Sigmoid colon (tissue), 7 donors: ENCODE results near the gene FSD1. TPM values are rescaled to one million over a fixed set of nuclear protein-coding genes. Genes with fewer than 3 reads are reported as not detected.

Source experiments
- DNase-seq: peaks from one replicate; pipeline ENCODE4 v3.0.0-alpha.2; 2019
- H3K27ac ChIP-seq, 4 donors: fragments of 200-600 bp; sonication (generic); one replicate each; pipeline ENCODE4 v1.5.1; 2016 to 2019; ENCODE audit warnings: mild to moderate bottlenecking in 1 of 4
- H3K27me3 ChIP-seq, 3 donors: fragments of 200-600 bp; sonication (generic); one replicate each; pipeline ENCODE4 v1.5.1; 2019; ENCODE audit warnings: mild to moderate bottlenecking in 1 of 3
- H3K36me3 ChIP-seq, 4 donors: fragments of 200-600 bp; sonication (generic); one replicate each; pipeline ENCODE4 v1.5.1; 2016 to 2019
- H3K4me1 ChIP-seq, 4 donors: fragments of 200-600 bp; sonication (generic); one replicate each; pipeline ENCODE4 v1.5.1; 2017 to 2019
- H3K4me3 ChIP-seq, 4 donors: fragments of 200-600 bp; sonication (generic); one replicate each; pipeline ENCODE4 v1.5.1; 2017 to 2019; ENCODE audit warnings: mild to moderate bottlenecking in 2 of 4, moderate library complexity in 1 of 4
- H3K9me3 ChIP-seq, 4 donors: fragments of 200-600 bp in 3 of 4; sonication (generic) in 3 of 4; one replicate each; pipeline versions ENCODE4 v1.5.1 to v1.6.1; 2013 to 2019
- EP300 ChIP-seq, 4 donors: sonication (generic); formaldehyde crosslinking; IDR thresholded peaks; one replicate each; pipeline ENCODE4 v1.6.1; 2017; ENCODE audit warnings: antibody characterized with exemption in 4 of 4
- POLR2A ChIP-seq, 2 donors: fragments of 450-650 bp; IDR thresholded peaks; one replicate each; pipeline ENCODE4 v1.6.1; 2016; ENCODE audit warnings: antibody characterized with exemption in 2 of 2, mild to moderate bottlenecking in 2 of 2, moderate library complexity in 2 of 2
- POLR2AphosphoS5 ChIP-seq, 4 donors: sonication (generic); formaldehyde crosslinking; IDR thresholded peaks; one replicate each; pipeline ENCODE4 v1.6.1; 2017; ENCODE audit warnings: antibody characterized with exemption in 4 of 4
- WGBS, 2 donors: extraction: QIAGEN DNeasy Blood & Tissue Kit; methylation state at CpG; one replicate each; pipeline ENCODE4 v1.1.7; 2013; 5-methylcytosine and 5-hydroxymethylcytosine counted together
- intact Hi-C: fragments of 100-400 bp; cut with DNase I; formaldehyde crosslinking; loops from one replicate; pipeline ENCODE4 v1.15.1; 2023
- polyA plus RNA-seq, 3 donors: library from polyadenylated mRNA; stranded (reverse); fragments of 200-250 nt; gene quantifications; one replicate each; pipeline ENCODE4 v1.2.3, GENCODE V29; 2013
- total RNA-seq, 4 donors: library from RNA; depleted of rRNA; stranded (reverse); fragments of >200 nt; gene quantifications; one replicate each; pipeline ENCODE4 v1.1.0, GENCODE V29; 2016
- TF ChIP-seq, protein P1 (sequence below), 4 experiments: fragments of 450-650 bp in 3 of 4; fragments of 200-600 bp in 1 of 4; IDR thresholded peaks; one replicate each; pipeline ENCODE4 v1.5.1; 2016 to 2019; ENCODE audit warnings: antibody characterized with exemption in 4 of 4, mild to moderate bottlenecking in 3 of 4, moderate library complexity in 2 of 4
- donor health status: healthy with polysubstance abuse.
- donor health status: Bipolar disorder and iron deficiency.
- donor health status: healthy.

Gene FSD1
- total and polyA plus RNA-seq, 7 donors, result 1.1 to 2.6 (median 1.5) TPM; not detected in 3

- no peak for DNase-seq
- Histone ChIP-seq H3K4me3 (no peak overlapping the region), H3K27ac (no peak overlapping the region), H3K4me1 (peaks cover 0 to 17% (median 14%) of the 10 kb centered on the region in 4 donors), H3K36me3 (no peaks in the 10 kb centered on the region), H3K27me3 (peaks cover 23 to 54% (median 47%) of the 10 kb centered on the region in 3 donors), H3K9me3 (no peaks in the 10 kb centered on the region)
- TF ChIP-seq POLR2AphosphoS5 (IDR thresholded peaks at IDR 0.05) (no peak), EP300 (IDR thresholded peaks at IDR 0.05) (no peak), POLR2A (IDR thresholded peaks at IDR 0.05) (no peak)
- TF ChIP-seq, protein P1, sequence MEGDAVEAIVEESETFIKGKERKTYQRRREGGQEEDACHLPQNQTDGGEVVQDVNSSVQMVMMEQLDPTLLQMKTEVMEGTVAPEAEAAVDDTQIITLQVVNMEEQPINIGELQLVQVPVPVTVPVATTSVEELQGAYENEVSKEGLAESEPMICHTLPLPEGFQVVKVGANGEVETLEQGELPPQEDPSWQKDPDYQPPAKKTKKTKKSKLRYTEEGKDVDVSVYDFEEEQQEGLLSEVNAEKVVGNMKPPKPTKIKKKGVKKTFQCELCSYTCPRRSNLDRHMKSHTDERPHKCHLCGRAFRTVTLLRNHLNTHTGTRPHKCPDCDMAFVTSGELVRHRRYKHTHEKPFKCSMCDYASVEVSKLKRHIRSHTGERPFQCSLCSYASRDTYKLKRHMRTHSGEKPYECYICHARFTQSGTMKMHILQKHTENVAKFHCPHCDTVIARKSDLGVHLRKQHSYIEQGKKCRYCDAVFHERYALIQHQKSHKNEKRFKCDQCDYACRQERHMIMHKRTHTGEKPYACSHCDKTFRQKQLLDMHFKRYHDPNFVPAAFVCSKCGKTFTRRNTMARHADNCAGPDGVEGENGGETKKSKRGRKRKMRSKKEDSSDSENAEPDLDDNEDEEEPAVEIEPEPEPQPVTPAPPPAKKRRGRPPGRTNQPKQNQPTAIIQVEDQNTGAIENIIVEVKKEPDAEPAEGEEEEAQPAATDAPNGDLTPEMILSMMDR (IDR thresholded peaks at IDR 0.05), result no peak
- intact Hi-C loops, result no loop called here
- 16 to 20% methylated on average over 4 of the region's 4 CpGs for WGBS, 2 donors
These were observed 26.4 kb upstream of the FSD1 start for GRCh38 chr19:4278010-4278409.

DNA sequence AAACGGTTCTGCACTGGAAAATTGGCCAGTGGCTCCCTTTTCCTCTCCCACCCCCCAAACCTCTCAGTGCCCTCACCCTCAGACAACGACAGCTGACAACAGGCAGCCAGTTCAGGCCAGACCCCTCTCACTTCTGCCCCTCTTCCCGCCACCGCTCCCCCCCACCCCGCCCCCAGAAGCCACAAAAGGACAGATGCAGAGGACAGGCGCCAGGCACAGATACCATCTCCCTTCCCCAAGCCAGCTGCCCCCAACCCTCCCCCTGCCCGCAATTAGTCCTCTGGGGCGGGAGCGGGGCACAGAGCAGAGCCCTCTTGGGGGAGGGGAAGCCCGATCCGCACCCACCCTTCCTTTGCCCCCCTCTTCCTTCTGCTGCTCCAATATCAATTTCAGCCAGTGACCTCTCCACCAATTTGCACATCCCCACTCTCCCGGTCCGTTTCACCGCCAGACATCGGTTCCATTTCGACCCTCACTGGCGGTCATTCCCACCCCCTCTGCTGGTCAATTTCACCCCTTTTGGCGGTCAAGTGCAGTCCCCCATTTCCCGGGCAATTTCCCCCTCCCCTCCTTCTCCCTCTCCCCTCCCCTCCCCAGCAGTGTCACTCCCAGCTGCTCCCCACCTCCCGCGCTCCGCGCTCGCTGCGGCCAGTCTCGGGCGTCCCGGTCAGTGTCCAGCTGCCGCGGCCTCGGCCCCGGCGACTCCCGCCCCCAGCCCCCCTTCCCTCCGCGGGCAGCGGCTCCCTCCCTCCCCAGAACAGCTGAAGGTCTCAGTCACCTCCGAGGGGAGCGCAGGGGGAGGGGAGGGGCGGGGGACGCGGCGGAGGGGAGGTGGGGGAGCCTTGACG is 25.8 kb upstream of the FSD1 start, which contains the start of gene SHD:
Gene SHD (plus strand): TSS at position 848 of the 848 bp plus-strand sequence. CDS start 798 bp downstream, outside the sequence.
- intact Hi-C loops, result no loop called here
- Histone ChIP-seq H3K27ac (no peak within 1 kb of the TSS), H3K36me3 (no peaks in the 10 kb centered on the region), H3K4me3 (peak within 1 kb of the TSS in 2 of 4 donors; percentile 24 to 26), H3K4me1 (peaks cover 0 to 17% (median 14%) of the 10 kb centered on the region in 4 donors), H3K9me3 (no peaks in the 10 kb centered on the region), H3K27me3 (peaks cover 23 to 57% (median 47%) of the 10 kb centered on the region in 3 donors)
- DNase-seq, result no peak
- TF ChIP-seq EP300 (IDR thresholded peaks at IDR 0.05) (no peak), POLR2AphosphoS5 (IDR thresholded peaks at IDR 0.05) (no peak), POLR2A (IDR thresholded peaks at IDR 0.05) (no peak)
- TF ChIP-seq, protein P1 (IDR thresholded peaks at IDR 0.05), result no peak
- 3 to 5% methylated on average over 41 to 44 of the region's 44 CpGs for WGBS, 2 donors

GRCh38 chr19:4279267-4279529 is 25.2 kb upstream of the FSD1 start:
- no peaks in the 10 kb centered on the region for H3K36me3 ChIP-seq
- H3K27me3 ChIP-seq, result peaks cover 23 to 61% (median 47%) of the 10 kb centered on the region in 3 donors
- no peak overlapping the region for H3K27ac ChIP-seq
- WGBS, 2 donors, result 1% methylated on average over 30 of the region's 30 CpGs
- intact Hi-C loops, result no loop called here
- H3K4me3 ChIP-seq, result peak overlapping the region in 2 of 4 donors; percentile 24 to 26
- H3K9me3 ChIP-seq, result no peaks in the 10 kb centered on the region
- no peak for DNase-seq
- H3K4me1 ChIP-seq, result peaks cover 0 to 17% (median 14%) of the 10 kb centered on the region in 4 donors
- TF ChIP-seq POLR2AphosphoS5 (IDR thresholded peaks at IDR 0.05) (no peak), EP300 (IDR thresholded peaks at IDR 0.05) (no peak), POLR2A (IDR thresholded peaks at IDR 0.05) (no peak)
- TF ChIP-seq, protein P1 (IDR thresholded peaks at IDR 0.05), result no peak

DNA sequence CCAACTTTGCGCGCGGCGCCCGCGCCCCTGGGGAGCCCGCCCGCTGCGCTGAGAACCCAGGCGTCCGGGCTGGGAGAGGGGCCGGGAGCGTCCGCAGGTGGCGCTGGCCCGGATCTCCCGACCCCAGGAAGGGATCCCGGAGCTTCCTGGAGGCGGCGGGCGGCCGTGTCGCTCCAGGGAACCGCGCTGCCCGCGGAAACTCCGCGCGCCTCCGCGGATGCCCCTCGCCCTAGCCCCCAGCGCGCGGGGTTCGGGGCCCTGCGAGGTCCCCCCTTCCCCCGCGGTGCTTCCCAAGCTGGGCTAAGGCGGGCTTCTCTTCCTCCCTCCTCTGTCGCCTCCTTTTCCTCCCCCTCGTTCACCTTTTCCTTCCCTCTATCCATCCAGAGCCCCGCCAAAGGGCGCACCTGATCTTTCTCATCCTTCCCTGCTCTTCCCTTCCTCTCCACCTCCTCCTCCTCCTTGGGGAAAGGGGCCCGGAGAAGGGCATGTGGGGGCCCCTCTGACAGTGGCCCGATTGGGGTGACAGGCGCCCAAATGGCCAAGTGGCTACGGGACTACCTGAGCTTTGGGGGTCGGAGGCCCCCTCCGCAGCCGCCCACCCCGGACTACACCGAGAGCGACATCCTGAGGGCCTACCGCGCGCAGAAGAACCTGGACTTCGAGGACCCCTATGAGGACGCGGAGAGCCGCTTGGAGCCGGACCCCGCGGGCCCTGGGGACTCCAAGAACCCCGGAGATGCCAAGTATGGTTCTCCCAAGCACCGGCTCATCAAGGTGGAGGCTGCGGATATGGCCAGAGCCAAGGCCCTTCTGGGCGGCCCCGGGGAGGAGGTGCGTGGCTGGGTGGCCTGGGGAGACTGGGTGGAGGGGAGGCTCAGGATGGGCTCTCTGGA is 24.6 kb upstream of the FSD1 start:
- H3K4me3 ChIP-seq, result peak overlapping the region in 2 of 4 donors; percentile 24 to 26
- H3K36me3 ChIP-seq, result no peaks in the 10 kb centered on the region
- intact Hi-C loops, result no loop called here
- 5% methylated on average over 71 of the region's 71 CpGs for WGBS, 2 donors
- H3K27me3 ChIP-seq, result peaks cover 23 to 66% (median 53%) of the 10 kb centered on the region in 3 donors
- peaks cover 0 to 17% (median 14%) of the 10 kb centered on the region in 4 donors for H3K4me1 ChIP-seq
- TF ChIP-seq EP300 (IDR thresholded peaks at IDR 0.05), result no peak
- TF ChIP-seq, protein P1 (IDR thresholded peaks at IDR 0.05), result no peak
- TF ChIP-seq POLR2A (IDR thresholded peaks at IDR 0.05), result no peak
- no peak for TF ChIP-seq POLR2AphosphoS5 (IDR thresholded peaks at IDR 0.05)
- DNase-seq, result no peak
- no peaks in the 10 kb centered on the region for H3K9me3 ChIP-seq
- no peak overlapping the region for H3K27ac ChIP-seq
